HG03097 (cell line): Measurements from ENCODE around the gene SP6.

ENCODE experiments used
- ATAC-seq: cut with Tn5 transposase; IDR thresholded peaks from one replicate; pipeline ENCODE4 v1.9.1; 2021; ENCODE audit not compliant: unreplicated experiment, low FRiP score

Gene SP6

GRCh38 chr17:47815106-47815918 lies 35.7 kb downstream of the SP6 start:
- no peak for ATAC-seq

GRCh38 chr17:47813512-47814031 lies 37.4 kb downstream of the SP6 start:
- ATAC-seq, result no peak

GRCh38 chr17:47813077-47813476 lies 37.9 kb downstream of the SP6 start:
- ATAC-seq, result no peak

- ATAC-seq, result no peak
Measured at GRCh38 chr17:47812146-47812920, 38.6 kb downstream of the SP6 start.

- no peak for ATAC-seq
Measured at GRCh38 chr17:47811709-47812108, 39.3 kb downstream of the SP6 start.

- no peak for ATAC-seq
Measured at GRCh38 chr17:47810901-47811635, 39.9 kb downstream of the SP6 start.

GRCh38 chr17:47810200-47810821 lies 40.7 kb downstream of the SP6 start:
- ATAC-seq, result no peak

- no peak for ATAC-seq
Measured at GRCh38 chr17:47808830-47809480, 42.0 kb downstream of the SP6 start.

- ATAC-seq, result no peak
Measured at GRCh38 chr17:47808036-47808829, 42.7 kb downstream of the SP6 start.

GRCh38 chr17:47807421-47807820 lies 43.5 kb downstream of the SP6 start:
- no peak for ATAC-seq

GRCh38 chr17:47806913-47807255 lies 44.1 kb downstream of the SP6 start:
- no peak for ATAC-seq

GRCh38 chr17:47806026-47806912 lies 44.7 kb downstream of the SP6 start:
- ATAC-seq, result no peak

GRCh38 chr17:47804461-47804860 lies 46.5 kb downstream of the SP6 start:
- no peak for ATAC-seq

- ATAC-seq, result no peak
Measured at GRCh38 chr17:47803751-47804150, 47.2 kb downstream of the SP6 start.

GRCh38 chr17:47803201-47803600 lies 47.8 kb downstream of the SP6 start:
- no peak for ATAC-seq

- ATAC-seq, result no peak
Measured at GRCh38 chr17:47802341-47803022, 48.5 kb downstream of the SP6 start.

GRCh38 chr17:47801906-47802305 lies 49.1 kb downstream of the SP6 start:
- ATAC-seq, result no peak
